AG10803 (cell line): Measurements from ENCODE around the gene FAM50B.

Source experiments
- DNase-seq: peaks from one replicate; pipeline ENCODE4 v3.0.0; 2010; ENCODE audit warnings: low read depth
- H3K4me3 ChIP-seq: 2 replicates; pipeline ENCODE4 v1.5.1; 2011; ENCODE audit warnings: mild to moderate bottlenecking, low read length, control low read depth
- TF ChIP-seq, protein P1 (sequence below): conservative IDR thresholded peaks from 2 replicates; pipeline ENCODE4 v1.5.1; 2011; ENCODE audit warnings: mild to moderate bottlenecking, low read length, control low read depth, inconsistent platforms

FAM50B gene

DNA sequence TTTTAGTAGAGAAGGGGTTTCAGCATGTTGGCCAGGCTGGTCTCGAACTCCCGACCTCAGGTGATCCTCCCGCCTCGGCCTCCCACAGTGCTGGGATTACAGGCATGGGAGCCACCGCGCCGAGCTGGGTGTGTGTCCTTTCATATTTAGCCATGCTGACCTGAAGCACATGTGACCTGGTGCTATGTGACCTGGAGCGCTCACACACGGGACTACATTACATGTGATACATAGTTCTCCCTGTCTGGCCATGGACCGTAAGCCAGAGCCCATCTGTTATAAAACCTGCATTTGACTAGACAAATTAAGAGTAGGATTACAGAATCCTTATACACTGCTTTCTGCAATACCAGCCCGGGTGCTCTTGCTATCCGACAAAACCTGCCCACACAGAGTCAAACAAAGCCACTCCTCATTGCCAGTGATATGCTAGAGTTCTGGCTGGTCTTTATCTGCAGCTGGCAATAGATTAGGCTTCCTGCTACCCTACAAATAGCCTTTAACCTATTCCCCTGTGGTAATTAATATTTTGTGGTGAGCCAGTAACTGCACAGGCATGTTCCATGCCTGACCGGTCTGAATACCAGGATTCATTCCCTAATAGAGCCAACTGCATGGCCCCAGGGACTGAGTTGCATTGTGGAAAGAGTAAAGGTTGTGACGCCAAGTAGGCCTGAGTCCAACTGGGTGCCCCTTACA, 26.3 kb upstream of the FAM50B start:
- no peak overlapping the region for H3K4me3 ChIP-seq
- TF ChIP-seq, protein P1, sequence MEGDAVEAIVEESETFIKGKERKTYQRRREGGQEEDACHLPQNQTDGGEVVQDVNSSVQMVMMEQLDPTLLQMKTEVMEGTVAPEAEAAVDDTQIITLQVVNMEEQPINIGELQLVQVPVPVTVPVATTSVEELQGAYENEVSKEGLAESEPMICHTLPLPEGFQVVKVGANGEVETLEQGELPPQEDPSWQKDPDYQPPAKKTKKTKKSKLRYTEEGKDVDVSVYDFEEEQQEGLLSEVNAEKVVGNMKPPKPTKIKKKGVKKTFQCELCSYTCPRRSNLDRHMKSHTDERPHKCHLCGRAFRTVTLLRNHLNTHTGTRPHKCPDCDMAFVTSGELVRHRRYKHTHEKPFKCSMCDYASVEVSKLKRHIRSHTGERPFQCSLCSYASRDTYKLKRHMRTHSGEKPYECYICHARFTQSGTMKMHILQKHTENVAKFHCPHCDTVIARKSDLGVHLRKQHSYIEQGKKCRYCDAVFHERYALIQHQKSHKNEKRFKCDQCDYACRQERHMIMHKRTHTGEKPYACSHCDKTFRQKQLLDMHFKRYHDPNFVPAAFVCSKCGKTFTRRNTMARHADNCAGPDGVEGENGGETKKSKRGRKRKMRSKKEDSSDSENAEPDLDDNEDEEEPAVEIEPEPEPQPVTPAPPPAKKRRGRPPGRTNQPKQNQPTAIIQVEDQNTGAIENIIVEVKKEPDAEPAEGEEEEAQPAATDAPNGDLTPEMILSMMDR: no peak
- DNase-seq: peak; percentile 54

DNA sequence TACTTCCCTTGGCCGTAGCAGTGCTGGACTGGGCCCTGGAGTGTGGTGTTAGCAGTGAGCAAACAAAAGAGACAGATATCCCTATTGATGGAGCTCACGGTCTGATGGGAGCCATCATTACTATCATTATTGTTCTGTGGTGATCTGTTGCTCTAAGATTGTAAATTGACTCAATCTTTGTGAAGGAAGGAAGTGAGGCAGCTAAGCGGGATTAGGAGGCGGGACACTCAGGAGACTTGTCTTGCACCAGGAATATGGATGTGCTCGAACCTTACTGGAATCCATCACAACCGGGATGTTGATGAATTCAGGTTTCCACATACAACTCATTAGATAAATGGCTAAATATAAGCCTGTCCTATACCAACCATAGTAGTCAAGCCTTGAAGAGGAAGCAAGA, 25.5 kb upstream of the FAM50B start:
- DNase-seq: no peak
- TF ChIP-seq, protein P1: no peak
- H3K4me3 ChIP-seq: no peak overlapping the region

DNA sequence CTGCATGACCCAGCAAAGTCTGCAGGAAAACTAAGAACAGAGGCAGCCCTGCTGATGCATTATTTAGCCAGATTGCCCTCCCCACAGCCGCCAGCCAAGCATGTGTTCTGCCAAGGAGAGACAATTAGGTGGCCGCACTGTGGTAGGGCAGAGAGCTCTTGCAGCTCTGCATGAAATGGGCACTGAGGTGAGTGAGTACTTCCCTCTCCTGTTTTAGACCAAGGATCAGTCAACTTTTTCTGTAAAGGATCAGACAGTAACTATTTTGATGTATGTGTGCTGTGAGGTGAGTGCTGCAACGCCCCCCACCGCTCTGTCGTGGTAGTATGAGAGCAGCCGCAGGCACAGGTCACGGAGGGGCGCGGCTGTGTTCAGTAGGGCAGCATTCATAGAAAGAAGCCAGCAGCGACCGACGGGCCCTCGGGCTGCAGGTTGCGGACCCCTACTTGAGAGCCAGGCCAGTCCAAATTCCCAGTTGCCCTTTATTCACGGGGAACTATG, 23.8 kb upstream of the FAM50B start:
- peak overlapping the region; percentile 48 for H3K4me3 ChIP-seq
- TF ChIP-seq, protein P1: peak; percentile 53
- peak; percentile 56 for DNase-seq

DNA sequence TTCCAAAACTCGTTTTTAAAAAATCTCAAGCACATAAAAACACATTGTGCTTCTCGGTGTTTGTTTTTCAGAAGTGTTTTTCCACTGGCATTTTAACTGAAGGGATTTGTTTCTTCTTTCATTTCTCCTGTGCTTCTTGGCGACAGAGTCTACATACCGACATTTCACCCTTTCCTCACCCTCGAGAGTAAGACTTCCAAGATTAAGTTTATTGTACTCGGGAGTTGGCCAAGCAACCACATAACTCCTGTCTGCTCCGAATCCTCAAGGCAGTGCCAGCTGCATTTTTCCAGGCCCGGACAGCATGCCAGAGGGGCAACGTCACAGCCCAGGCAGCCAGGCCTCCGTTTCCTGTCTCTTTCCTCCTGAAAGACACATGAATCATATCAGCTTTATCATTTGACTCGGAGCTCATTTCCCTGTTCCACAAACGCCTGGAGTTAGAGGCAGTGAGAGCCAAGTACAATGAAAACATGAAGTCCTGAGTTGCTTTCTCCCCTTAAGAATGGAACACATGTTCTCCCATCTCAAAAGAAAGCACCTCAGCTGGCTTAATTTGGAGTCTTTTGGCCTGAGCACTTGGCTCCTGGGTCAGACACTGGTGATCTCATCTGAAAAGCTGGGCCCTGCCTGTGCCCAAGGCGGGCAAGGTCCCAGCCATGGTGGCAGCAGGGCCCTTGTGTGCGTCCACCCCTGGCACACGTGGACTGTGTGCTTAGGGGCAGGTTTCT, 23.2 kb upstream of the FAM50B start:
- TF ChIP-seq, protein P1: no peak
- H3K4me3 ChIP-seq: peak overlapping the region; percentile 48
- peak; percentile 99 for DNase-seq

DNA sequence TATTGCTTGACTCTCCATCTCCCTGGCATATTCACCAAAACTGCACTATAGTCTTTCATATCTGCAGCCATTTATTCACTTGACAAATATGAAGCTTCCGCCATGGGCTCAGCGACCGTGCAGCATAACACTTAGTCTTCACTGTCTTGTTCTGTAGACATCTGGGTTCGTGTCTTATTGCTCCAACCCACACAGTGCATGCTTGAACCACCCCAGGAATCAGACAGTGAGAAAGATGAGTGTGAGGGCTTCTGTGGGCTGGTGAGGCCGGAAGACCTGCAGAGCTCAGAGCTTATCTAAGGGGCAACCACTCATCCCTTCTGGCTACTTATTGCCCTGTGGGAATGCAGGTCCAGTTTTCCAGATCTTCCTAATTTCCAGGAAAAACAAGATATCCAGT, 19.9 kb upstream of the FAM50B start:
- no peak for DNase-seq
- TF ChIP-seq, protein P1: no peak

DNA sequence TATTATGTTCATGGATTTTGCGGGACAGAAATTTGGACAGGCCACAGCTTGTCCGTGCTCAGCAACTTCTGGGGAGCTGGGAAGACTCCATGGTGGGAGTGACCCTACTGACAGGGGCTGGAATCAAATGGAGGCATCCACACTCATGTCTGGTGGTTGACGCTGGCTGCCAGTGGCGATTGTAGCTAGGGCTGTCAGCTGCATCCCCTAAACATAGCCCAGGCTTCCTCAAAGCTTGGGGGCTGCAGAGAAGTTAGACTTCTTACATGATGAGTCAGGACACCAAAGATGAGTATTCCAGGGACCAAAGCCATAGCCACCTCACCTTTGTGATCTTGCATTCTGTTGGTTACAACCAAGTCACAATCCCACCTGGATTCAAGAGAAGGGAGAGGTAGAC, 18.4 kb upstream of the FAM50B start:
- H3K4me3 ChIP-seq: no peak overlapping the region
- no peak for DNase-seq
- TF ChIP-seq, protein P1: no peak

More for the DNA sequence above, 19.9 kb upstream of the FAM50B start:
- no peak overlapping the region for H3K4me3 ChIP-seq
